GM18909 (cell line): ENCODE results near the gene DPM2.
A peak's percentile ranks its signal among the peaks of the same experiment; 100 is the strongest.

ENCODE experiments used
- ATAC-seq: cut with Tn5 transposase; IDR thresholded peaks from one replicate; pipeline ENCODE4 v1.9.1; 2021; ENCODE audit warnings: mild to moderate bottlenecking; ENCODE audit not compliant: unreplicated experiment, poor library complexity

Gene DPM2

GRCh38 chr9:127958728-127959127 is 21.1 kb upstream of the DPM2 start:
- ATAC-seq: no peak

- ATAC-seq: no peak
Measured at GRCh38 chr9:127955294-127956015, 17.8 kb upstream of the DPM2 start.

GRCh38 chr9:127954831-127955293 is 17.2 kb upstream of the DPM2 start:
- no peak for ATAC-seq

GRCh38 chr9:127953768-127954505 is 16.3 kb upstream of the DPM2 start:
- ATAC-seq: no peak

- no peak for ATAC-seq
Measured at GRCh38 chr9:127953154-127953553, 15.5 kb upstream of the DPM2 start.

- no peak for ATAC-seq
Measured at GRCh38 chr9:127950513-127951289, 13.0 kb upstream of the DPM2 start.

- no peak for ATAC-seq
Measured at GRCh38 chr9:127949827-127950512, 12.3 kb upstream of the DPM2 start.

GRCh38 chr9:127947841-127948710 is 10.4 kb upstream of the DPM2 start:
- ATAC-seq: no peak

- ATAC-seq: no peak
Measured at GRCh38 chr9:127946728-127947127, 9.1 kb upstream of the DPM2 start.

- no peak for ATAC-seq
Measured at GRCh38 chr9:127945942-127946341, 8.3 kb upstream of the DPM2 start.

GRCh38 chr9:127945338-127945737 is 7.7 kb upstream of the DPM2 start:
- no peak for ATAC-seq

- no peak for ATAC-seq
Measured at GRCh38 chr9:127944586-127945218, 7.0 kb upstream of the DPM2 start.

- ATAC-seq: peak; percentile 64
Measured at GRCh38 chr9:127943731-127944144, 6.1 kb upstream of the DPM2 start.

- ATAC-seq: peak; percentile 5
Measured at GRCh38 chr9:127943011-127943662, 5.5 kb upstream of the DPM2 start.

- ATAC-seq: no peak
Measured at GRCh38 chr9:127942216-127943010, 4.8 kb upstream of the DPM2 start.

GRCh38 chr9:127941961-127942215 is 4.2 kb upstream of the DPM2 start:
- no peak for ATAC-seq

GRCh38 chr9:127941062-127941960 is 3.7 kb upstream of the DPM2 start:
- ATAC-seq: no peak
